MM.1S (cell line): ENCODE measurements around the gene OR8H2.

Experiments
- DNase-seq: peaks from one replicate; pipeline ENCODE4 v3.0.0-alpha.2; 2015
- H2AFZ ChIP-seq: fragments of 300-600 bp; sonication (generic); 2 replicates; pipeline ENCODE4 v1.6.0; 2016; ENCODE audit warnings: antibody characterized with exemption, low read length
- H3F3A ChIP-seq: fragments of 300-600 bp; sonication (generic); 2 replicates; pipeline ENCODE4 v1.6.1; 2016; ENCODE audit warnings: mild to moderate bottlenecking, antibody characterized with exemption, low read length, moderate library complexity, mixed read lengths; ENCODE audit not compliant: insufficient read depth
- H3K27ac ChIP-seq: fragments of 300-600 bp; sonication (generic); 2 replicates; pipeline ENCODE4 v1.5.1; 2016; ENCODE audit warnings: mild to moderate bottlenecking, low read length
- H3K27me3 ChIP-seq: fragments of 300-600 bp; sonication (generic); replicated peaks from 2 replicates; pipeline ENCODE4 v1.6.0; 2016; ENCODE audit warnings: low read length; ENCODE audit not compliant: insufficient read depth
- H3K36me3 ChIP-seq: fragments of 300-600 bp; sonication (generic); replicated peaks from 2 replicates; pipeline ENCODE4 v1.6.1; 2016; ENCODE audit warnings: mild to moderate bottlenecking, low read length, mixed read lengths; ENCODE audit not compliant: insufficient read depth
- H3K4me1 ChIP-seq: fragments of 300-600 bp; sonication (generic); 2 replicates; pipeline ENCODE4 v1.6.1; 2016; ENCODE audit warnings: low read length, mixed read lengths
- H3K4me2 ChIP-seq: fragments of 300-600 bp; sonication (generic); 2 replicates; pipeline ENCODE4 v1.6.0; 2016; ENCODE audit warnings: low read depth, low read length
- H3K4me3 ChIP-seq: fragments of 300-600 bp; sonication (generic); 2 replicates; pipeline ENCODE4 v1.5.1; 2016; ENCODE audit warnings: low read length, mixed read lengths
- H3K79me2 ChIP-seq: fragments of 300-600 bp; sonication (generic); 2 replicates; pipeline ENCODE4 v1.6.1; 2016; ENCODE audit warnings: mixed run types, low read length, mixed read lengths
- H3K9ac ChIP-seq: fragments of 300-600 bp; sonication (generic); 2 replicates; pipeline ENCODE4 v1.6.1; 2016; ENCODE audit warnings: low read length, mixed read lengths
- H3K9me2 ChIP-seq: fragments of 300-600 bp; sonication (generic); replicated peaks from 2 replicates; pipeline ENCODE4 v1.6.1; 2016; ENCODE audit warnings: mild to moderate bottlenecking, low read length, mixed read lengths; ENCODE audit not compliant: insufficient read depth
- H3K9me3 ChIP-seq: fragments of 300-600 bp; sonication (generic); replicated peaks from 2 replicates; pipeline ENCODE4 v1.6.1; 2016; ENCODE audit warnings: mild to moderate bottlenecking, low read length, mixed read lengths; ENCODE audit not compliant: insufficient read depth
- H4K20me1 ChIP-seq: fragments of 300-600 bp; sonication (generic); 2 replicates; pipeline ENCODE4 v1.6.1; 2016; ENCODE audit warnings: mild to moderate bottlenecking, low read length, moderate library complexity, mixed read lengths; ENCODE audit not compliant: insufficient read depth
- EZH2 ChIP-seq: fragments of 300-600 bp; sonication (generic); optimal IDR thresholded peaks from 2 replicates; pipeline ENCODE3; 2017; ENCODE audit warnings: low read depth, mild to moderate bottlenecking, antibody characterized with exemption, low read length, mixed read lengths
- EZH2phosphoT487 ChIP-seq: fragments of 300-600 bp; sonication (generic); IDR thresholded peaks from 2 replicates; pipeline ENCODE4 v1.6.1; 2018; ENCODE audit warnings: antibody characterized with exemption, low read length

The OR8H2 gene

DNA sequence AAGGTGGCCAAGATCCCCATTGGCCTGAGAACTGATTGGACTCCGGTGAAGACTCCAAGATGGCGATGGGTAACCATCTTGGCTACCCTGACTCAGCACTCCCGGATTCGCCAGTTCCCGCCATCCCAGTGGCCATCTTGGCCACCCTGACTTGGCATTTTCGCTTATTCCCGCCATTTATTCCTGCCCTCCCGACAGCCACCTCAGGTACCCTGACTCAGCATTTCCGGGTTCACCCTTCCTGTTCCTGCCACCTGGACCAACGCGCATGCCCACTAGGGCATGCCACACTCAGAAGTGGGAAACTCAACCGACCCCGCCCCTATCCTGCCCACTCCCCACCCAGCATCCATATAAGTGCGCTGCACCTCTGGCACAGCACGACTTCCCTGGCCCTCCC lies 48.8 kb downstream of the OR8H2 start:
- H3K4me1 ChIP-seq, result no peaks in the 10 kb centered on the region
- H3K4me3 ChIP-seq, result no peak overlapping the region
- no peak overlapping the region for H2AFZ ChIP-seq
- H3K4me2 ChIP-seq, result no peak overlapping the region
- no peaks in the 10 kb centered on the region for H3K27me3 ChIP-seq
- H3F3A ChIP-seq, result no peaks in the 10 kb centered on the region
- H3K9me2 ChIP-seq, result no peaks in the 10 kb centered on the region
- H4K20me1 ChIP-seq, result no peaks in the 10 kb centered on the region
- TF ChIP-seq EZH2 (no peak), EZH2phosphoT487 (no peak)
- no peaks in the 10 kb centered on the region for H3K9me3 ChIP-seq
- no peak overlapping the region for H3K9ac ChIP-seq
- DNase-seq, result no peak
- H3K79me2 ChIP-seq, result no peaks in the 10 kb centered on the region
- no peaks in the 10 kb centered on the region for H3K36me3 ChIP-seq
- no peak overlapping the region for H3K27ac ChIP-seq
